ENCODE data around the gene SEC14L6.
A peak's percentile ranks its signal among the peaks of the same experiment; 100 is the strongest.
"Not testable (repeated sequence)": the region's sequence is repeated elsewhere in the genome, so short reads cannot be mapped to it uniquely, and the experiment has no call there.

The SEC14L6 gene

DNA sequence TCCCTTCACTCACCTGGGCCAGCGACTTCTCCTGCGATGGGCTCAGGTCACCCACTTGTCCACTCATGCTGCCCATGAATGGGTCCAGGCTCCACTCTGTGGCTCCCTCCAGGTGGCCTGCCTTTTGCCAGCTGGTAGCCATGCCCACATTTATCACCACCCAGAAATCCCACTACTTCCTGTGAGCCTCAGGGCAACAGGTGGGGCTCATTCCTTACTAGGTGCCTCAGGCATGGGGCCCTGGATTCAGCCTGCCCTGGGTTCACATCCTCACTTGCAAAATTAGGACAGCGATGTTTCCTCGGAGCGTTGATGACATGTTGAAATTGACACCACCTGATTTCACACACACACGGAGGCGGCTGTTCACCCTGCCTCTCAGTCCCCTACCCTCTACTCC is at the start of gene SEC14L6:
SEC14L6 (minus strand) TSS at position 126 of the 400 bp plus-strand sequence; CDS start at position 67, 59 bp downstream.
- DNase-seq (ENCODE audit: low spot score) = no peak

DNA sequence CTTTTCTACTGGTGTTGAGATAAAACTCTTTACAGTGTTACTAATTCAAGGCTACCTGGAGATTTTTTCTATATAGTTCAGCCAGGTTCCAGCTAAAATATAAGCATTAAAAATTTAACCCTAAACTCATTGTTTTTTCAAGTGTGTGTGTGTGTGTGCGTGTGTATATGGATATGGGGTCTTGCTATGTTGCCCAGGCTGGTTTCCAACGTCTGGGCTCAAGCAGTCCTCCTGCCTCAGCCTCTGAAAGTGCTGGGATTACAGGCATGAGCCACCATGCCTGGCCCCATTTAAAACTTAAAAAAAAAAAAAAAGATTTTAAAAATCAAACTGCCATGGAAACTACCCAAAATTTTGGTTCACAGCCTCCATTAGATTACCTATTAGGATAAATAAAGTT is 49.7 kb upstream of the SEC14L6 start:
- no peak for DNase-seq (ENCODE audit: low spot score)

DNA sequence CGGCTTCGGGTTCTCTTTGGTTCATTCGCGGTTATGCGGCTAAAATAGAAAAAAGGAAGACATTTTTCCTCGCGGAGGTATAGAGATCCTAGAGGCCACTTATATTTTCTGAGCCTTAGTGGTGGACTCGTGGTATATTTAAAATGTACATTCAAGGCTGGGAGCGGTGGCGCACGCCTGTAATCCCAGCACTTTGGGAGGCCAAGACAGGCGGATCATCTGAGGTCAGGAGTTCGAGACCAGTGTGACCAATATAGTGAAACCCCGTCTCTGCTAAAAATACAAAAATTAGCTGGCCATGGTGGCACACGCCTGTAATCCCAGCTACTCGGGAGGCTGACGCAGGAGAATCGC is 45.8 kb upstream of the SEC14L6 start:
- not testable (repeated sequence) for DNase-seq (ENCODE audit: low spot score)

DNA sequence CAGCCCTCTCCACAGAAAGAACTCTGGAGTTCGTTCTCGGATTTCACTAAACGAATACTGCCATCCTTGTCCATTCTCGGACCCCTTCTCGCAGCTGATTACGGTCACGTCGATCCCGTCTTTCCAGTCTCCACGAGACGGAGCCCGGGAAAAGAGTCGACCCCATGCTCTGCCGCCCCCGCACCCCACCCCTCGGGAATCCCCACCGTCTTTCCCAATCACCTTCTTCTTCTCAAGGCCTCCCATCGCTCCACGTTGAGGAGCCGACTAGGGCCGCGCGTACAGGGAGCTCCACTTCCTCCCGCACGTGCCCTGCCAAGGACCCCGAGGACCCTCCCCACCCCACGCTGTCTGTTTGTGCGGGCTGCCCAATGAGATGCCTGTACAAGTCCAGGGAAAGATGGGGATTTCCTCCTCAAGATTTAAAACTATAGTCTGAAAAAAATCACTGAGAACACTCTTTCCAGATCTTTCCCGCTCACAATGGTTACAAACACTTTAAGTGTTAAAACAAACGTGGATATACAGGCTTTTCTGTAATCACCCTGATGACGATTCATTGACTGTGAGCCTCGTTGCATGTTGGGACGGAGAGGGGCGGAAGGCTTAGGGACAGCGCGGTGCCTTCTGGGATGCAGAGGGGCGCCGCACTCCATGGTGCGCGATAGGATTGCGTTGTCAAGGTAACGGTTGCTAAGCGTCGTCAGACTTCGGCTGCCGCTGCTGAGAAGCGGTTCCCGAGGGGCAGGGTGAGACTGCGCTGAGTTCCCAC is 45.2 kb upstream of the SEC14L6 start, which contains the start of gene PES1:
PES1 (minus strand) TSS at position 323 of the 772 bp plus-strand sequence; CDS start at position 246, 77 bp downstream.
- DNase-seq (ENCODE audit: low spot score) = peak; percentile 97

DNA sequence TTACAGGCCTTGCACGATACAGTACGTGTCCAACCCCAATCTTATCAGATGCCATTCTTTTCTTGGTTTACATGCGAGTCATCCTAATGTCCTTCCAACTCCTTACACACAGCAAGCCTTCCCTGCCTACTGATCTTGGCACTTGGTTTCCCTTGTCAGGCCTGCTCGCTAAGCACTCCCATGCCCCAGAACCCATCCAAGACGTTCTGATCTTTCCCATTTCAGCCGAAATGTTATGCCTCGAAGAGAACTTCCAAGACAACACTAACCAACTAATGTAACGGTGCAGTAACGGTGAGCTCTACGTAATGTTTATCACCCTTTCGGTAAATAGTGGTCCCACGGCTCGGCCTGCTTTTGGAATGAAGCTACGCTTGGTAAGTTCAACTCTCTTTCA is 44.6 kb upstream of the SEC14L6 start:
- no peak for DNase-seq (ENCODE audit: low spot score)

DNA sequence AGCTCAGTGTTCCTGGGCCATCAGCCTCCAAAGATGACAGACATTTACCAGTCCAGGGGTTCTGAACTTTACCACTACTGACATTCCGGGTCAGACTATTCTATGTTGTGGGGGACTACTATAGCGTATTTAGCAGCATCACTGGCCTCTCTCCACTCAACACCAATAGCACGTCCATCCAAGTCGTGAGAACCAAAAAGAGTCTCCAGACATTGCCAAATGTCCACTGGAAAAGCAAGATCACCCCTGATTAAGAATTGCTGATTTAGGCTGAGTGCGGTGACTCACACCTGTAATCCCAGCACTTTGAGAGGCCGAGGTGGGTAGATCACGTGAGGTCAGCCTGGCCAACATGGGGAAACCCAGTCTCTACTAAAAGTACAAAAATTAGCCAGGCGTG is 39.9 kb upstream of the SEC14L6 start:
- no peak for DNase-seq (ENCODE audit: low spot score)

DNA sequence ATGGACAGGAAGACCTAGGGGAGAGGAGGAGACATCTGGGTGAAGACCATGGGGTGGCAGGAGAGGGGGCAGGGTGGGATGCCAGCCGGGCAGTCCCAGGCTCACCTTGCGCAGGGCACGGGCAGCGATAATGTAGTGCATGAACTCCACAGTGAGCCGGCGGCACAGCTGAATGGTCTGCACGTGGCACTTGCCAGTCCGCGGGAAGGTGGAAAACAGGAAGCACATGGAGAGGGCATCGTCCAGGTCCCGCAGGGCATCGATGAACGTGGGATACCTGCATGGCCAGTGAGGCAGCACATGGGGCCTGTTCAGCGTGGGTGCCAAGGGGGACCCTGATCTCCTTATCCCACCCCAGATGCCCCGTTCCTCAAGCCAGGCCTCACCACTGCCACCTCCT is 37.9 kb upstream of the SEC14L6 start:
- no peak for DNase-seq (ENCODE audit: low spot score)

DNA sequence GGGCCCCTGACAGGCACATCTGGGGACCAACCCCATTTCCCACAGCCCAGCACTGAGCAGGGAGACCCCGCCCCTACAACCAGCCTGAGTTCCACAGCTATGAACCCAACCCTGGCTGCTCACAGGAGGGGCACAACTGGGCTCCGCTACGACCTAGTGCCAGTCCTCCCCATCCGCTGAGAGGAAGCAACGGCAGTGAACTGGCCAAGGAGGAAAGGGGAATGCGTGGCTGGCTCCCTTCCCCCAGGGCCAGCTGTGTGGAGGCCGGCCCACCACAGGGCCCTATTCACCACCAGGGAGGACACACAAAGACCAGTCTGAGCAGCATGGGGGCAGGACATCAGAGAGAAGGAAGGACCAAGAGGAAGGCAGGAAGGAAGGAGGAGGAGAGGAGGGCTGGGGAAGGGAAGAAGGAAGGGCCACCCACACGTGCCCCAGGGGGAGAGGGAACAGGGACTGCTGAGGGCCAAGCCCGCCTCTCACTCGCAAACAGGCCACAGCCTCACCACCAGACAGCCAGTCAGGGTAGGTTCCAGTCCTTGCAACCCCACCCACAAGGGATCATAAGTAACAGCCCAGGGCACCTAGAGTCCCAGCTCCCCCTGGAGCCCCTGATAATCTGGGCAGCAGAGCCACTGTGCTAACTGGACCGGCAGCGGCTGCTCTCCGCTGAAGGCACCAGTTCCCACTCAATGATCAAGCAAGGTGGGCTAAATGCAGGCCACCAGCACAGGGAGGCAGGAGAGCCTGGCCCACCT is 36.4 kb upstream of the SEC14L6 start:
- DNase-seq (ENCODE audit: low spot score) = peak; percentile 70

DNA sequence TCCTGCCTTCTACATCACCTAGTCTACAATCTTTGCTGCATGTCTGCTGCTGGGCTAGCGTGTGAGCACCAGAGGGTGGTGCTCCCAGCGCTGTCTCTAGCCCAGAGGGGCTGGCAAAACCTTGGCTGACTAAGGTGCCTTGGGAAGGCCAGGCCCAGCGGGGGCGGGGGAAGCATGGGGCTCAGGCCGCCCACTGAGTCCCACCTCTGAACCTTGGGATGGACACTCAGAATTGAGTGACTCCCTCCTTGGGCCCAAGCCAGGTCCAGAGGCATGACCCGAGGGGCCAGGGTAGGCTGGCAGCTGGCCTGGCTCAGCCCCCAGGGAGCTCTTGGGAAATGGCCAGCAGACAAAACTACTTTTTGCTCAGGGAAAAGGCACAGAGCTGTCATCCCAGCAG is 35.5 kb upstream of the SEC14L6 start:
- no peak for DNase-seq (ENCODE audit: low spot score)

DNA sequence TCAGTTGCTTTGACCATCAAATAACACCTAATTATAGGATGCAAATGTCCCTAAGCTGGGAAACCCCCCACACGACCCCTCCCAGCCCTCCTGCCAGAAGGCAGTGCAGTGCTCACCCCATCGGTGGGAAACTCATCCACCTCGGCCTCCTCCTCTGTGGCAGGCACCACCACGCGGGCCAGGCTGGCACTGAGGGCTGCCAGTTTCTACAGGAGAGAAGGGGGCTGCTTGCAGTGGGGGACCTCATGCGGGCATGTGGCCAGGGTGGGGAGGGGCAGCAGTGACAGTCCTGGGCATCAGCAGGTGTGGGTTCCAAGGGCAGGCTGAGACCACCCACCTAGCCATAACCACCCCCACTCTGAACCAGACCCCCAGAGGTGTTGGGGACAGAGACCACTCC is 34.4 kb upstream of the SEC14L6 start:
- no peak for DNase-seq (ENCODE audit: low spot score)

DNA sequence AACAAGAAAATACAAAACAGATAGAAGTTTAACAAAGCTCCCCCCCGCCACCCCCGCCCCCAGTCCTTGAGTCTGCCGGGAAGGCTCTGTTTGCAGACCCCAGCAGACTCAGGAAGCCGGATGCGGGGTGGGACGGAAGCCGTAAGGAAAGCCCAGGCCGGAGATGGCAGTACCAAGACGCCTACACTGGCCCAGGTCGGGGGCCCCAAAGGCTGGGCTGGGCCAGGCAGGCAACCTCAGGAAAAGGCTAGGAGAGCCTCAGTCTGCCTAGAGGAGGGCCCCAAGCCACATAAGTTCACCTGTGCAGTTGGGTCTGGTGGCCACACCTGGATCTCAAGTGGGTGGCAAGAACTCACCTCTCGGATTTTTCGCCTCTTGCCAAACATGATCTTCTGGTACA is 31.9 kb upstream of the SEC14L6 start:
- DNase-seq (ENCODE audit: low spot score) = no peak

DNA sequence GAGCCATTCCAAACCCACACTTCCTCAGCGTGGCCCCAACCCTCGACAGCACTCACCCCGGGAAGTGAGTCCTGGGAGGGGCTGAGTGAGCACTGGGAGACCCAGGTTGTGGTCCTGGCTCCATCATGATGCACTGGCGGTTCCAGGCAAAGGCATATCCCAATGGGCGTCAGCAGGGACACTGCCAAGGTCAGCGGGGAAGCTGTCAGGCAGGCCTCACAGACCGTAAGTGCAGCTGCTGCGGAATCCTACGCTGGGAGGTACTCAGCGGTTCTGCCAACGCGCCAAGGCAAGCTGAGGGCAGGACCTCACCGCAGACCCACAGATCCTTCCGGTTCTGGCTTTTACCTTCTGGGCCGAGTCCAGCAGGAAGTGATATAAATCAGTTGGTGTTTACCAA is 29.3 kb upstream of the SEC14L6 start:
- no peak for DNase-seq (ENCODE audit: low spot score)

DNA sequence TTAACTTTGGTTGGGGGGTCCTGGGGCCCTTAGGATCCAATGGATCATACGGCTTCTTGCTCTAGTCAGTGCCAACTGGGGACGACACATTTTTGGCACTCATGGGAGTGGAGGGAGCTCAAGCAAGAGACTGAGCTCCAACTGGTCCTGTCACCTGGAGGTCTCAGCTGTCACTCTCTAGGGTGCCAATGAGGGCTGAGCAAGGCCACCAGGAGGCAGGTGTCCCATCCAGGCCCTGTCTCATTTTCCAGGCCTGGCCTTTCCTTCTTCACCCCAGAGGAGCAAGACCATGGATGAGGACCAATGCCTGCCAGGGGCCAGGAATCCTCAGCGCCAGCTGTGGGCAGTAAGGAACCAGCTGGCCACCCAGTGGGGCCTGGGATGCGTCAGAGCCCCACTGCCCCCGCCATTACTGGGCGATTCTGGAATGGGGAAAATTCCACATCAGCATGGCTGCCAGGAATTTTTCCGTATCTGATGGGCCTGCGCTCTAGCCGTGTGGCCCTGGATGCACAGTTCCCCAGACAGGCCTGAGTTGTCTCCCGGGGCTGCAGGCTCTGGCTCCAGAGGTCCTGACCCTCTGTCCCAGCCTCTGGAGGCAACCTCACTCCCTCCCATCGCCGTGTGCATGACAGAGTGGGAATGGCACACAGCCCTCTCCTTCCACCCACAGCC is 28.6 kb upstream of the SEC14L6 start:
- DNase-seq (ENCODE audit: low spot score) = peak; percentile 79

DNA sequence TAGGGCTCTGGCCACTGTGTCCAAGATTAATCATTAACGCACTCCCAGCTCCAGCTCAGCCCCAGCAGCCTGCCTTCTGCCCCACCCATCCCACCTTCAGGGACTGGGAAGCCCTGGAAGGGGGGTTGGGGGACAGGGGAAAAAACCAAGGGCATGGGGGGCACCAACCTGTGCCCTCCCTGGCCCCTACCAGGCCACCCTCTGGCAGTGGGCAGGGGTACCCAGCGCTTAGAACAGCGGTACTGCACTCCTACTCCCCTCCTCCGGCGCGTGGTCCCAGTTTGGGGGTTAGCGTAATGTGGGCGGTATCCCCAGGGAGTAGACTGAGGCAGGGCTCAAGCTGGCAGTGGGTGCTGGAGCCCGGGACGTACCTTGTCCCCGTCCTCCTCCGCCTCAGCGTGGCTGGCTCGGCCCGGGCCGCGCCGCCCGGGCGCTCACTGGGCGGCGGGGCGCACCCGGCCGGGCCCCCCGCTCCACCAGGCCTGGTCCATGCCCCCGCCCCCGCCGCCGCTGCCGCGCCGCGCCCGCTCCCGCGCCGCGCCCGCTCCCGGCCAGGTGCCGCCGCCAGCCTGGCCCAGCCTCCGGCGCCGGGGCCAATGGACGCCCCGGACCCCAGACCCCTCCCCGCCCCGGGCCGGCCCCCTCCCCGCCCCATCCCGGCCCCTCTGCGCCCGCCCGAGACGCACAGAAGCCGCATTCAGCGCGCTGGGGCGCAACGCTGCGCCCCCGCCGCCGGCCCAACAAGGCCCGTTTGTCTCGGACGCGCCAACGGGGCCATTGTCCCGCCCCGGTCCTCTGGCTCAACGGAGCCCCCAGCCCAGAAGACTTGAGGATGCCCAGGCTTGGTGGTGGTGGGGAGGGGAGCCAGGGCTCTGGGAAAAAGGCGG is 27.8 kb upstream of the SEC14L6 start, which contains the start of gene GAL3ST1:
GAL3ST1 (minus strand) TSS at position 571 of the 887 bp plus-strand sequence. CDS start 17,273 bp downstream, outside the sequence.
- DNase-seq (ENCODE audit: low spot score) = peak; percentile 91

DNA sequence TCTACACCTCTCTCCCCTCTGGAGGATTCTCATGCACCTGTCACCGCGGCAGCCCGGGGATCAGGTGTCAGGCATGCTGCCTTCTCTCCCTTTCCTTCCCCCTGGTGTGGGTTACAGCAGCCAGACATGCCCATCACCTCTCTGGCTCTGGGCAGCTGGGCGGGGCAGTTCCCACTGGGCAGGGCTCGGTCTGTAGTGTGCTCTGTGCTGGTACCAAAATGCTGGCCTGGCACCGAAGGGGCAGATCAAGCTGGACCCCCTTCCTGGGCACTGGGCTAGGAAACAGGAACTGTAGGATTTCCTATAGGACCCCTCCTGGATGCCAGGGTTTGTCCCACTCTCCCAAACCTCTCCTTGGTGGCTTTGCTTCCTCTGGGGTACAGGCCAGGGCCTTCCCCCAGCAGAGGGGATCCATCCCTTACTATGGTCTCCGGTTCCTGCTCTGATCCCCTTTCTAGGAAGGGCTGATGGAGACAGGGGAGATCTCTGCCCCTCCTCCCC is 27.1 kb upstream of the SEC14L6 start:
- no peak for DNase-seq (ENCODE audit: low spot score)

DNA sequence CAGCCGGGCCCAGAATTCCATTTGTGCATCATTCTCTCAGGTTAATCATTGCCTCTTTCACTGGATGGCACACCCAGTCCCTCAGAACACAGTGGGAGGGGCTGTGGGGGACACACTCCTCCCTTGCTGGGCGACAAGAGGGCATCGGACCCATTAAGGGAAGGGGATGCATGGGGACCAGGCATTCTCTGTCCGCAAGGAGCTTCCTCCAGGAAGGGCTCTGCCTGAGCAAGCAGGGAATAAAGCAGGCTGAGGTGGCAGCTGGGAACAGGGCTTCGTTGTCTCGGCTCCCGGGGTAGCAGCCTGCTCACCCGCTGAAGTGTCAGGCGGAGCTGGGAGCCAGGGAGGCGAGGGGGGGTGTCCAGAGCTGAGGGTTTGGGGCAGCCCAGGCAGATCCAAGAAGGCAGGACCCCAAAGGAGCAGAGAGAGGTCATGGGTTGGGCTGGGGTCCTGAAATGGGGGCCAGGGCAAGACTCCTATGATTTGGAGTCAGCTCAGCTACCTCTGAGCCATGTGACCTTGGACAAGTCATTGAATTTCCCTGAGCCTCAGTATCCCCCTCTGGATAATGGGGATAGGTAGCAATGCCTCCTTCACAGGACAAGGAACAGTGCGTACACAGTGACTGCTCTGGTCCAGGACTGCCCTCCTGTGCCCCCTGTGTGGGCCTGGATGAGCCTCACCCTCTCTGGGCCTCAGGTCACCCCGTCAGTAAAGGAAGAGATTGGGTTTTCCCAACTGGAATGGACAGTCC is 26.5 kb upstream of the SEC14L6 start:
- peak; percentile 67 for DNase-seq (ENCODE audit: low spot score)

DNA sequence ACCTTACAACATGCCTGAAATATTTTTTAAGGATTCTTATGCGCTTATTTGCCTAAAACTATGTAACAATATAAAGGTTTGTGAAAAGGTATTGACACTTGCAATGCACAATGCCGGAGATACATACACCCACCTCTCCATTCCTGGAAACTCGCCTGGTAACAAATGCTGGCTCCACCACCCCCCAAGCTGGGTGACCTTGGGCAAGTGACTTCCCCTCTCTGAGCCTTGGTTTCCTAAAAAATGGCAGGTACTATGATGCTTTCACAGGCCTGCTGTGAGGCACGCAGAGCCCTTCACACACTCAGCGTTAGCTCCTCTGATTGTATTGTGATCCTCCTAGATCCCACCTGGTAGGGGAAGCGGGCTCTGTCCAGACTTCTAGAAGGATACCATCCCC is 25.7 kb upstream of the SEC14L6 start:
- DNase-seq (ENCODE audit: low spot score) = no peak

DNA sequence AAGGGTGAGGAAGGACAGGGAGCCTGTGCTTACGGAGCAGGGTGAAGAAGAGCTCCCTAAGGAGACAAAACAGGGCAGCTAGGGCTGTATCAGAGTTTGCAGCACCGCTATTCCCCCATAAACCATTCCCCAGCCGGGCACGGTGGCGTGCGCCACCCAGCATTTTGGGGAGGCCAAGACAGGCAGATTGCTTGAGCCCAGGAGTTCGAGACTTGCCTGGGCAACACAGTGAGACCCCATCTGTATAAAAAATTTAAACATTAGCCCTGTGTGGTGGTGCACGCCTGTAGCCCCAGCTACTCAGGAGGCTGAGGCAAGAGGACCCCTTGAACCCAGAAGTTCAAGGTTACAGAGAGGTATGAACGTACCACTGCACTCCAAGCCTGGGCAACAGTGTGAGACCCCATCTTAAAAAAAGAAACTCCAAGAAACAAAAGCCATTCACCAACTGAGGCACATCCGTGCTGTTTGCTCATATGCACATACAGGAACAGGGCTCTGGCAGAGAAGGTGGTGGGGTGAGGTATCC is 23.2 kb upstream of the SEC14L6 start:
- no peak for DNase-seq (ENCODE audit: low spot score)

DNA sequence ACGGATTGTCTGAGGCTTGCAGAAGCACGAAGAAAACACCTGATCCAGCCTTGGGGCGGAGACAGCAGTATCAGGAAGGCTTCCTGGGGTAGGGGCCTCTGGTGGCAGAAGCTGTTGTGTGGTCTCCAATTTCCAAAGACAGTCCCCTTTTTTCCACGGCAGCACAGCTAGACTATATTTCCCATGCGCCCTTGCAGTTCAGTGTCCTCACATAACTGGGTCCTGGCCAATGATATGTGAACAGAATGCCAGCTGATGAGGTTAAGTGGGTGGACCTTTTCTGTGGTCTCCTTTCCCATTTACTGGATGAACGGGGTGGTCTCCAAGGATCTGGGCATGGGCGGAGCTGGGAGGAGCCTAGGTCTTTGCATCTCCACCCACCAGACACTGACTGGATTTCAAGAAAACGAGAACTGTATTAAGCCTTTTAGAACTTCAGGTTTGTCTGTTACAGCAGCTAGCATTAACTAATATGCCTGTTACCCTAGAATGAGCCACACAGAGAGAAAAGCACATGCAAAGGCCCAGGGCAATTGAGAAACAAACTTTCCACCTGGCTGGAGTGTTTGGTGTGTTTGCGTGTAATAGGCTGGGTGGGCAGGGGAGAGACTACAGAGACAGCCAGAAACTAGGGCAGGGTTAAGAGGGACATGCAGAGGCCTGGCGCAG is 21.7 kb upstream of the SEC14L6 start:
- DNase-seq (ENCODE audit: low spot score) = no peak

DNA sequence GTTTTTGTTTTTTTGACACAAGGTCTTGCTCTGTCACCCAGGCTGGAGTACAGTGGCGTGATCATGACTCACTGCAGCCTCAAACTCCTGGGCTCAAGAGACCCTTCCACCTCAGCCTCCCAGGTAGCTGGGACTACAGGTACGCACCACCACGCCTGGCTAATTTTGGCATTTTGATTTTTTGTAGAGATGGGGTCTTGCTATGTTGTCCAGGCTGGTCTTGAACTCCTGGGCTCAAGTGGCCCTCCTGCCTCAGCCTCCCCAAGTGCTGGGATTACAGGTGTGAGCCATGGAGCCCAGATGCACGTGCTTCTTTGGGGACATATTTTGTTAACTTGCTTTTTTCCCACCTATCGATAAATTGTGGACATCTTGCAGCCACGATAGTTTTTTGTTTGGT is 20.7 kb upstream of the SEC14L6 start:
- not testable (repeated sequence) for DNase-seq (ENCODE audit: low spot score)

Data from putamen (tissue), 1 donor.